HepG2 (cell line): ENCODE results near the gene ANKRD10. TPM values are rescaled to one million over a fixed set of nuclear protein-coding genes. Genes with fewer than 3 reads are reported as not detected.

Experiments used
- EEA1 ChIP-seq: sonication (generic); formaldehyde crosslinking; IDR thresholded peaks from 2 replicates; pipeline ENCODE4 v1.5.1; 2020; ENCODE audit warnings: mild to moderate bottlenecking, missing genetic modification reagents, borderline replicate concordance
- HOXA3 ChIP-seq: sonication (generic); formaldehyde crosslinking; IDR thresholded peaks from 2 replicates; pipeline ENCODE4 v1.5.0; 2020; ENCODE audit warnings: missing genetic modification reagents
- KLF13 ChIP-seq: sonication (generic); formaldehyde crosslinking; IDR thresholded peaks from 2 replicates; pipeline ENCODE4 v1.4.0; 2020; ENCODE audit warnings: mild to moderate bottlenecking, missing genetic modification reagents
- MED1 ChIP-seq: sonication (generic); formaldehyde crosslinking; IDR thresholded peaks from 2 replicates; pipeline ENCODE4 v1.4.0; 2020; ENCODE audit warnings: missing genetic modification reagents
- THAP8 ChIP-seq: sonication (generic); formaldehyde crosslinking; IDR thresholded peaks from 2 replicates; pipeline ENCODE4 v1.5.1; 2020; ENCODE audit warnings: missing genetic modification reagents, mild to moderate bottlenecking, borderline replicate concordance
- ZNF318 ChIP-seq: sonication (generic); formaldehyde crosslinking; IDR thresholded peaks from 2 replicates; pipeline ENCODE4 v1.4.0; 2020; ENCODE audit warnings: mild to moderate bottlenecking, missing genetic modification reagents
- polyA plus RNA-seq, 8 experiments: library from polyadenylated mRNA; depleted of rRNA in 3 of 8; stranded (reverse) in 7 of 8; unstranded in 1 of 8; fragments of >200 nt; fragmentation: Illumina TruSeq in 4 of 8; extraction: Trizol in 4 of 8; gene quantifications; 2 replicates each; pipeline versions ENCODE4 v1.2.1 to v1.2.3, GENCODE V29; 2011 to 2016; ENCODE audit warnings: low read depth in 4 of 8, missing spikeins in 1 of 8, mixed read lengths in 1 of 8; ENCODE audit not compliant: insufficient read depth in 1 of 8
- total RNA-seq, 5 experiments: library from RNA; depleted of rRNA; stranded (reverse); fragments of >200 nt; fragmentation: Illumina TruSeq; extraction: Trizol; gene quantifications; 2 replicates each; pipeline ENCODE4 v1.2.3, GENCODE V29; 2016; ENCODE audit warnings: low read depth in 1 of 5
- TF ChIP-seq, protein P1 (sequence below), 2 experiments: fragments of 450-650 bp in 1 of 2; sonication (generic) in 1 of 2; formaldehyde crosslinking in 1 of 2; IDR thresholded peaks; 2 replicates each; pipeline versions ENCODE4 v1.6.1 to v1.8.0; 2016 to 2022; ENCODE audit warnings: antibody characterized with exemption in 1 of 2, mild to moderate bottlenecking in 1 of 2, missing genetic modification reagents in 1 of 2

The ANKRD10 gene
- total and polyA plus RNA-seq, 2 of the 13 experiments (the other 11 are each of a cell fraction or from before 2014, with no cell fraction given), result 108 to 115 TPM

GRCh38 chr13:110869805-110870706, 44.8 kb downstream of the ANKRD10 start (continued):
- TF ChIP-seq, protein P1, sequence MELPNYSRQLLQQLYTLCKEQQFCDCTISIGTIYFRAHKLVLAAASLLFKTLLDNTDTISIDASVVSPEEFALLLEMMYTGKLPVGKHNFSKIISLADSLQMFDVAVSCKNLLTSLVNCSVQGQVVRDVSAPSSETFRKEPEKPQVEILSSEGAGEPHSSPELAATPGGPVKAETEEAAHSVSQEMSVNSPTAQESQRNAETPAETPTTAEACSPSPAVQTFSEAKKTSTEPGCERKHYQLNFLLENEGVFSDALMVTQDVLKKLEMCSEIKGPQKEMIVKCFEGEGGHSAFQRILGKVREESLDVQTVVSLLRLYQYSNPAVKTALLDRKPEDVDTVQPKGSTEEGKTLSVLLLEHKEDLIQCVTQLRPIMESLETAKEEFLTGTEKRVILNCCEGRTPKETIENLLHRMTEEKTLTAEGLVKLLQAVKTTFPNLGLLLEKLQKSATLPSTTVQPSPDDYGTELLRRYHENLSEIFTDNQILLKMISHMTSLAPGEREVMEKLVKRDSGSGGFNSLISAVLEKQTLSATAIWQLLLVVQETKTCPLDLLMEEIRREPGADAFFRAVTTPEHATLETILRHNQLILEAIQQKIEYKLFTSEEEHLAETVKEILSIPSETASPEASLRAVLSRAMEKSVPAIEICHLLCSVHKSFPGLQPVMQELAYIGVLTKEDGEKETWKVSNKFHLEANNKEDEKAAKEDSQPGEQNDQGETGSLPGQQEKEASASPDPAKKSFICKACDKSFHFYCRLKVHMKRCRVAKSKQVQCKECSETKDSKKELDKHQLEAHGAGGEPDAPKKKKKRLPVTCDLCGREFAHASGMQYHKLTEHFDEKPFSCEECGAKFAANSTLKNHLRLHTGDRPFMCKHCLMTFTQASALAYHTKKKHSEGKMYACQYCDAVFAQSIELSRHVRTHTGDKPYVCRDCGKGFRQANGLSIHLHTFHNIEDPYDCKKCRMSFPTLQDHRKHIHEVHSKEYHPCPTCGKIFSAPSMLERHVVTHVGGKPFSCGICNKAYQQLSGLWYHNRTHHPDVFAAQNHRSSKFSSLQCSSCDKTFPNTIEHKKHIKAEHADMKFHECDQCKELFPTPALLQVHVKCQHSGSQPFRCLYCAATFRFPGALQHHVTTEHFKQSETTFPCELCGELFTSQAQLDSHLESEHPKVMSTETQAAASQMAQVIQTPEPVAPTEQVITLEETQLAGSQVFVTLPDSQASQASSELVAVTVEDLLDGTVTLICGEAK (IDR thresholded peaks at IDR 0.05), result no peak
- TF ChIP-seq, protein P1 (CRISPR knock-in tag; IDR thresholded peaks at IDR 0.05), result peak; percentile 82
- peak; percentile 62 for TF ChIP-seq HOXA3 (CRISPR knock-in tag)
- peak; percentile 45; the same call in 1 of the 2 replicates for TF ChIP-seq EEA1 (CRISPR knock-in tag)
- TF ChIP-seq KLF13 (CRISPR knock-in tag), result no peak
- TF ChIP-seq THAP8, result no peak
- no peak; the same call in 1 of the 2 replicates for TF ChIP-seq MED1
- no peak for TF ChIP-seq ZNF318 (CRISPR knock-in tag)
